Stomach (tissue), 4 donors: ENCODE measurements around the gene LIMA1.

Experiments used
- EP300 ChIP-seq: sonication (generic); formaldehyde crosslinking; IDR thresholded peaks from one replicate; pipeline ENCODE4 v1.6.1; 2017; ENCODE audit warnings: antibody characterized with exemption
- POLR2A ChIP-seq, 4 donors: fragments of 450-650 bp; IDR thresholded peaks; one replicate each; pipeline ENCODE4 v1.6.1; 2016; ENCODE audit warnings: antibody characterized with exemption in 4 of 4, control low read depth in 2 of 4, mild to moderate bottlenecking in 1 of 4, moderate library complexity in 1 of 4
- POLR2AphosphoS5 ChIP-seq, 3 donors: sonication (generic); formaldehyde crosslinking; IDR thresholded peaks; one replicate each; pipeline ENCODE4 v1.6.1; 2016; ENCODE audit warnings: antibody characterized with exemption in 3 of 3
- TF ChIP-seq, protein P1 (sequence below), 7 experiments: fragments of 450-650 bp in 4 of 7; fragments of 200-600 bp in 3 of 7; sonication (generic) in 3 of 7; IDR thresholded peaks; one replicate each; pipeline ENCODE4 v1.5.1; 2016 to 2019; ENCODE audit warnings: antibody characterized with exemption in 7 of 7, control low read depth in 2 of 7, mild to moderate bottlenecking in 1 of 7

DNA sequence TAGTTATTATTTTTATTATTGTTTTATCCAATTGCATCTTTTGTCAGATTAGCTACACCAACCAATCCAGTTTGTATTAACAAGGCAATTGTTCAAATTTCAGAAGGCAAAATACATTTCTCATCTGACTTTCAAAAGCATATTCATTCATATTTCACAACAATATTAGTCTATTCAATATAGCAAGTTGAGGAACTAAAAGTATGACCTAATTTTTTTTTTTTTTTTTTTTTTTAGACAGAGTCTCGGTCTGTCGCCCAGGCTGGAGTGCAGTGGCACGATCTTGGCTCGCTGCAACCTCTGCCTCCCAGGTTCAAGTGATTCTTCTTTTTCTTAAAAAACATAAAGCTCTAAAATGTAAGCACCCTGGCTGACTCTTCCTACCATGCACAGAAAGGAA lies 154.0 kb downstream of the LIMA1 start:
- TF ChIP-seq POLR2A (IDR thresholded peaks at IDR 0.05), result no peak
- TF ChIP-seq, protein P1, sequence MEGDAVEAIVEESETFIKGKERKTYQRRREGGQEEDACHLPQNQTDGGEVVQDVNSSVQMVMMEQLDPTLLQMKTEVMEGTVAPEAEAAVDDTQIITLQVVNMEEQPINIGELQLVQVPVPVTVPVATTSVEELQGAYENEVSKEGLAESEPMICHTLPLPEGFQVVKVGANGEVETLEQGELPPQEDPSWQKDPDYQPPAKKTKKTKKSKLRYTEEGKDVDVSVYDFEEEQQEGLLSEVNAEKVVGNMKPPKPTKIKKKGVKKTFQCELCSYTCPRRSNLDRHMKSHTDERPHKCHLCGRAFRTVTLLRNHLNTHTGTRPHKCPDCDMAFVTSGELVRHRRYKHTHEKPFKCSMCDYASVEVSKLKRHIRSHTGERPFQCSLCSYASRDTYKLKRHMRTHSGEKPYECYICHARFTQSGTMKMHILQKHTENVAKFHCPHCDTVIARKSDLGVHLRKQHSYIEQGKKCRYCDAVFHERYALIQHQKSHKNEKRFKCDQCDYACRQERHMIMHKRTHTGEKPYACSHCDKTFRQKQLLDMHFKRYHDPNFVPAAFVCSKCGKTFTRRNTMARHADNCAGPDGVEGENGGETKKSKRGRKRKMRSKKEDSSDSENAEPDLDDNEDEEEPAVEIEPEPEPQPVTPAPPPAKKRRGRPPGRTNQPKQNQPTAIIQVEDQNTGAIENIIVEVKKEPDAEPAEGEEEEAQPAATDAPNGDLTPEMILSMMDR (IDR thresholded peaks at IDR 0.05), result no peak
- no peak for TF ChIP-seq EP300
- no peak for TF ChIP-seq POLR2AphosphoS5 (IDR thresholded peaks at IDR 0.05)
